ENCODE data around the gene OR2H1. TPM values are rescaled to one million over a fixed set of nuclear protein-coding genes. Genes with fewer than 3 reads are reported as not detected.

Gene OR2H1
- total and polyA plus RNA-seq, 11 donors = not detected

DNA sequence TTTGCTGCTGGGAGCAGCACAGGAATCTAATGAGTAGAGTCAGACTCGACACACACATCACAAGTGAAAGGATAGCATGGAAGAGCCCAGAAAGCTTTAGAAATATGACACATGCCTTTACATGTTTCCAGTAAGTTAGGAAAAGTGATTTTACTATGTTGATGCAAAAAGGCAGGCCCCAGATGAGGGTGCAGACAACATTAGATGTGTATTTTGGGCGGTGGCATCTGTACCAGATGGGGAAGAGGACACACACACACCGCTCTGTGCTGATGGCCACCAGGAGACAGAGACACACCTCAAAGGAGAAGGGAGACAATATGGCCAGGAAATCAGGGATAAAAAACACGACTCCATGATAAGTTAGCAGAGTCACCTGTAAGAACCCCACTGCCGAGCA is 30.2 kb downstream of the OR2H1 start:
- Histone ChIP-seq H3K4me1 (no peaks in the 10 kb centered on the region), H3K36me3 (no peaks in the 10 kb centered on the region), H3K27me3 (peaks cover 0 to 3% (median 0%) of the 10 kb centered on the region in 9 donors), H3K9me3 (peaks cover 0 to 4% (median 0%) of the 10 kb centered on the region in 12 donors), H3K4me3 (no peak overlapping the region), H3K27ac (no peak overlapping the region)
- ATAC-seq (no peak), DNase-seq (no peak)
- TF ChIP-seq, protein P1, sequence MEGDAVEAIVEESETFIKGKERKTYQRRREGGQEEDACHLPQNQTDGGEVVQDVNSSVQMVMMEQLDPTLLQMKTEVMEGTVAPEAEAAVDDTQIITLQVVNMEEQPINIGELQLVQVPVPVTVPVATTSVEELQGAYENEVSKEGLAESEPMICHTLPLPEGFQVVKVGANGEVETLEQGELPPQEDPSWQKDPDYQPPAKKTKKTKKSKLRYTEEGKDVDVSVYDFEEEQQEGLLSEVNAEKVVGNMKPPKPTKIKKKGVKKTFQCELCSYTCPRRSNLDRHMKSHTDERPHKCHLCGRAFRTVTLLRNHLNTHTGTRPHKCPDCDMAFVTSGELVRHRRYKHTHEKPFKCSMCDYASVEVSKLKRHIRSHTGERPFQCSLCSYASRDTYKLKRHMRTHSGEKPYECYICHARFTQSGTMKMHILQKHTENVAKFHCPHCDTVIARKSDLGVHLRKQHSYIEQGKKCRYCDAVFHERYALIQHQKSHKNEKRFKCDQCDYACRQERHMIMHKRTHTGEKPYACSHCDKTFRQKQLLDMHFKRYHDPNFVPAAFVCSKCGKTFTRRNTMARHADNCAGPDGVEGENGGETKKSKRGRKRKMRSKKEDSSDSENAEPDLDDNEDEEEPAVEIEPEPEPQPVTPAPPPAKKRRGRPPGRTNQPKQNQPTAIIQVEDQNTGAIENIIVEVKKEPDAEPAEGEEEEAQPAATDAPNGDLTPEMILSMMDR (IDR thresholded peaks at IDR 0.05) = no peak
- no peak for TF ChIP-seq POLR2A (IDR thresholded peaks at IDR 0.05)
- WGBS, 4 donors = 69 to 81% (median 74%) methylated on average over 5 of the region's 5 CpGs
- intact Hi-C loops (cut with DNase I) = no loop called here

DNA sequence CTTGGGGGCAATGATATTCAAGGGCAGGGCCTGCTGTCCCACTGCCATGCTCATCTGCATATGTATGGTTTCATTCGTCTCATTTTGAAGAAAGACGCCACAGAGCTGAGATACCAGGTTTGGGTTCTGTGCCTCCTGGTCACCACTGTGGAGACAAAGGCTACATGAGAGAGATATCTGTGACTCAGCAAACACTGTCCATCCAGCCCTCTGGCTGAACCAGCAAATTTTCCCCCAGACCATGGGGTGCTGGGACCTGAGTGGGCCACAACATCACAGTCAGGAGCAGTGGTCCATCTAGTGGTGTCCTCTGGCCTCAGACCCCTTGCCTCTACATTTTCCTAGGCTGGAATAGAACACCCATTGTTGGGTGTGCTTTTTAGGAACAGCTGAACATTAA is 30.7 kb downstream of the OR2H1 start, which contains the start of gene MAS1L:
Gene MAS1L (minus strand): TSS at position 297 of the 400 bp plus-strand sequence. CDS start 54 bp downstream, at position 243.
- TF ChIP-seq POLR2A (IDR thresholded peaks at IDR 0.05) = no peak
- TF ChIP-seq, protein P1 (IDR thresholded peaks at IDR 0.05) = no peak
- H3K27ac ChIP-seq = no peak within 1 kb of the TSS
- intact Hi-C loops (cut with DNase I) = no loop called here
- H3K4me1 ChIP-seq = no peaks in the 10 kb centered on the region
- no peak for DNase-seq
- peaks cover 0 to 3% (median 0%) of the 10 kb centered on the region in 9 donors for H3K27me3 ChIP-seq
- H3K4me3 ChIP-seq = no peak within 1 kb of the TSS
- ATAC-seq = no peak
- no peaks in the 10 kb centered on the region for H3K9me3 ChIP-seq
- no peaks in the 10 kb centered on the region for H3K36me3 ChIP-seq
- WGBS, 4 donors = 88 to 100% (median 88%) methylated on average over 2 of the region's 2 CpGs

DNA sequence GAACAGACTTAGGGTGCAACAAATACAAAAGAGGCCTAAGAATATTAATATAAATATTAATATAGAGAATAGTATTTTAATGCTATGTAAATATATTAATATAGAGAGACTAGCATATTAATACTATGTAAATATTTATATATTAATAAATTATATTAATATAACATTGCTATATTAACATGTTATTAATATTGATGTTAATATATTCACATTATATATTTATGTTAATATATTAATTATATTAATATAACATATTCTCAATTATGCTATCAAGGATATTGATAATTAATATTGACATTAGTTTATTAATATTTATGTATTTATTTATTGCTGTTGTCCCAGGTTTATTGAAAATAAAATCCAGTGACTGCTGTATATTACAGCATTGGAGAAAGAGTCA is 31.9 kb downstream of the OR2H1 start:
- Histone ChIP-seq H3K27ac (no peak overlapping the region), H3K4me3 (no peak overlapping the region), H3K4me1 (no peaks in the 10 kb centered on the region), H3K27me3 (peaks cover 0 to 3% (median 0%) of the 10 kb centered on the region in 9 donors), H3K36me3 (no peaks in the 10 kb centered on the region), H3K9me3 (no peaks in the 10 kb centered on the region)
- ATAC-seq = no peak
- DNase-seq = no peak
- intact Hi-C loops (cut with DNase I) = no loop called here
- TF ChIP-seq, protein P1 (IDR thresholded peaks at IDR 0.05) = no peak
- TF ChIP-seq POLR2A (IDR thresholded peaks at IDR 0.05) = no peak

DNA sequence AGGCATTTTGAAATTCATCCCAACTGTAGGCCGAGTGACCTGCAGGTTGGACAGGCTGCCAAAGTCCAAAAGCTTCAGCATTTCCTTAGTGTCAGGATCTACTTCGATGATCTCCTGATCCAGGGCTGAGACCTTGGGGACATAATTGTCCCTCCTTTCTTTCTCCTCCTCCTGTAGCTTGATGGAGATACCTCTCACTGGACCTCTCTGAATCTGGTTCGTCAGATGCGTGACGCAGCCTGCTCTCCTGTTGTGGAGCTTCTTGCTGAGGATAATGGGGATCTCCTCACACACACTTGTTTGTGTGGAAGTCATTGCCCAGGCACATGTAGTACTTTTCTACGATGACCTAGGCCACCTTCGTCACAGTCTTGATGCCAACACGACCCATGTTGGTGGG is 32.3 kb downstream of the OR2H1 start:
- no peaks in the 10 kb centered on the region for H3K36me3 ChIP-seq
- peaks cover 0 to 3% (median 0%) of the 10 kb centered on the region in 9 donors for H3K27me3 ChIP-seq
- ATAC-seq (no peak), DNase-seq (no peak)
- intact Hi-C loops (cut with DNase I) = no loop called here
- no peak overlapping the region for H3K4me3 ChIP-seq
- no peaks in the 10 kb centered on the region for H3K9me3 ChIP-seq
- H3K4me1 ChIP-seq = no peaks in the 10 kb centered on the region
- no peak for TF ChIP-seq POLR2A (IDR thresholded peaks at IDR 0.05)
- TF ChIP-seq, protein P1 (IDR thresholded peaks at IDR 0.05) = no peak
- H3K27ac ChIP-seq = no peak overlapping the region
- WGBS, 4 donors = 89 to 94% (median 91%) methylated on average over 8 of the region's 8 CpGs
